H1 (cell line): ENCODE measurements around the gene PRKAA1. TPM values are rescaled to one million over a fixed set of nuclear protein-coding genes. Genes with fewer than 3 reads are reported as not detected.

Experiments used
- ATF2 ChIP-seq: IDR thresholded peaks from 2 replicates; pipeline ENCODE4 v1.6.1; 2012; ENCODE audit warnings: low read length, inconsistent platforms
- BACH1 ChIP-seq: IDR thresholded peaks from 2 replicates; pipeline ENCODE4 v1.6.1; 2012; ENCODE audit warnings: low read length, improper control_type of control experiment
- USF2 ChIP-seq: IDR thresholded peaks from 2 replicates; pipeline ENCODE4 v1.6.1; 2011; ENCODE audit warnings: low read length, improper control_type of control experiment
- polyA plus RNA-seq, 7 experiments: library from polyadenylated mRNA; depleted of rRNA in 3 of 7; stranded (reverse) in 5 of 7; unstranded in 2 of 7; fragments of >200 nt in 5 of 7; fragments of 200-250 nt in 2 of 7; gene quantifications; 1 replicate in 5 of 7; 2 replicates in 1 of 7; 4 replicates in 1 of 7; pipeline versions ENCODE4 v1.2.1 to v1.2.3, GENCODE V29; 2011 to 2013; ENCODE audit warnings: missing spikeins in 2 of 7, mixed read lengths in 2 of 7
- total RNA-seq: library from RNA; stranded (reverse); fragmentation: NEBNext Ultra II Directional; extraction: Animal tissue kit (Norgen Biotek cat#: 25700); gene quantifications from 2 replicates; pipeline ENCODE4 v1.2.1, GENCODE V29; 2021

The PRKAA1 gene
- total and polyA plus RNA-seq, 2 of the 8 experiments (the other 6 are each of a cell fraction or from before 2014, with no cell fraction given), result 10.4 to 33.1 TPM

GRCh38 chr5:40801771-40802562, 3.8 kb upstream of the PRKAA1 start (continued):
- TF ChIP-seq ATF2 (no peak), BACH1 (no peak), USF2 (no peak)
